ENCODE results near the gene REC8.

Gene REC8

DNA sequence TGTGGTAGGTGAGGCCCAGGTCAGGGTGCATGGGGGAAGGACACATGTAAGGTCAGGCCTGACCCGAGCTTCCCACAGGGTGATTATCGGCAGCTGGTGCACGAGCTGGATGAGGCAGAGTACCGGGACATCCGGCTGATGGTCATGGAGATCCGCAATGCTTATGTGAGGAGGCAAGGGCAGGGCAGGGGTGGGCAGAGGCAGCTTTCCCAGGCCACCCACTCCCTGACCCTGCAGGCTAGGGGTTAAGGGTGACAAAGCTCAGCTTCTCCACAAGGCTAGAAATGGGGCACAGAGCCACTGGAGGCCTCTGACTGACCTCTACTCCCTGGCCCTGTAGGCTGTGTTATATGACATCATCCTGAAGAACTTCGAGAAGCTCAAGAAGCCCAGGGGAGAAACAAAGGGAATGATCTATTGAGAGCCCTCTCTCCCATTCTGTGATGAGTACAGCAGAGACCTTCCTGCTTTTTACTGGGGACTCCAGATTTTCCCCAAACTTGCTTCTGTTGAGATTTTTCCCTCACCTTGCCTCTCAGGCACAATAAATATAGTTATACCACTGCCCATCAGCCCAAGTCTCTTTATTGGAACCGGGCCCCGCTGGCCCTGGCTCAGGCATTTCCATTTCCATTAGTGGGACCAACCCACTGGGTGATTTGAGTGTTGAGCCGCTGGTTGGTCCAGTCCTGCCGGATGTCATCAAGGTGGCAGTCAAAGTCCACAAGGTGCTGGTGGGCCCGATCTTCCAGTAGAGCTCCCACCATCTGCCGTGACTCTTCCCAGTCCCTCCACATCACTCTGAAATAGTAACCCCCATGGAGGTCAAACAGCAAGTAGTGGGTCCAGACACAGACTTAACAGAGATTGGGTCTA is 33.2 kb upstream of the REC8 start:
- DNase-seq, result no peak

DNA sequence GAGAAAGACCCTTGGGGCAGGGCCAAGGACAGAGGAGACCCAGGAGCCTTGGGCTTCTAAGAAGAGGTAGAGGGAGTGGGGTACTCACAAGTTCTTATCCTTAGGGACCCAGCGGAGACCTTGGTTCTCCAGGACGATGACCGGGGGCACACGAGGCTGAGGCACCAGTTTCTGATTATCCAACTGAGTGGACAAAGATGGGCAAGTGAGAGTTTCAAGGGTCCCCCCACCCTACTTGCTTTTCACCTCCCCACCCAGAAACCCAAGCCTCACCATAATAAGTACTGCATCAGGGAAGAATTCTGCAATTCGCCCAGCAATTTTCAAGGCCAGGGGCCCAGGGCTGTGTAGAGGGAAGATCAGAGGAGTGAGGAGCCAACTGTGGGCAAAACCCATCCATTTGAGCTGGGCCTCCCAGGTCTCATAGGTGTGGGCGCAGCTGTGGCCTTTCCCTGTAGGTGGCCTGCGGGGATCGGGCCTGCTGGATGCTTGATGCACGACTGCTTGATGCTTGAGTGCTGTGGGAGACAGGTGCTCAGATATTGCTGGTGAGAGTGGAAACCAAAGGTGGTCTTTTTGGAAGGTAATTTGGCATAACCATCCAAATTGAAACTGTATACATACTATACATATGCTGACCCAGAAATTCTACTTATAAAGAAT is 32.5 kb upstream of the REC8 start:
- no peak for DNase-seq

DNA sequence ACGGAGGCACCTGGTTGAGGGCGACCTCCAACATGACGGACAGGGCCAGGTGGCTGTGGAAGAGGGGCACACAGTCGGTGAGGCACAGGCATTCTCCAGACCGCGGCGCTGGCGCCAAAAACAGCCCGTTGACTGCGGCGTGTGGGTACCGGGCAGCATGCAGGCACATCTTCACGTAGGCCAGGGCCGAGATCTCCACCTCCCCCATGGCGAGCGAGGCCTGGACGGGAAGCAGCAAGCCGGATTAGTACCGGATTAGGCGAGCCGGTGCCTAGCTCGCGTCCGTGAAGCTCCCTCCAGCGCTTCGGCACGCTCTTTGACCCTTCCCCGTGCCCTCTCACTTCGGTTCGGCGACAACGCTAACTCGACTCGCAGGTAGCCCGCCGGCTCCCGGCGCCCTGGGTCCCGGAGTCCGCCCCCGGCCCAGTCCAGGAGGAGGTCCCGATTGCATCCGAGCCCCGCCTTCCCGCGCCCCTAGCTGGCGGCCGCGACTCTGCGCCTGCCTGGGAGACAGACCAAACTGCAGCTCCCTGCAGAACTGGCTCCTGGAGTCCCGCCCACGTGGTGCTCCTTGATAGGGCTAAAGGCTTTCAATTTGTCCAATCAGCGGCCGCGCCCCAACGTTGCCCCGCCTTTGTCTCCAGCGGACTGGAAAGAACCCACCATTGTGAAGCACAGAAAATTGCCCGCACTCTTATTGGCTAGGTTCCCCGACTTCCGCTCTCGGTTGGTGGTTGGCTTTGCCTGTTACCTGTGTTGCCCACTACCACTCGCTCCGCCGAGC is 30.6 kb upstream of the REC8 start, which contains the start of gene EMC9:
TSS of gene EMC9 (minus strand) at position 495 of the 784 bp plus-strand sequence. CDS start at position 208, 287 bp downstream.
- peak; percentile 98 for DNase-seq

DNA sequence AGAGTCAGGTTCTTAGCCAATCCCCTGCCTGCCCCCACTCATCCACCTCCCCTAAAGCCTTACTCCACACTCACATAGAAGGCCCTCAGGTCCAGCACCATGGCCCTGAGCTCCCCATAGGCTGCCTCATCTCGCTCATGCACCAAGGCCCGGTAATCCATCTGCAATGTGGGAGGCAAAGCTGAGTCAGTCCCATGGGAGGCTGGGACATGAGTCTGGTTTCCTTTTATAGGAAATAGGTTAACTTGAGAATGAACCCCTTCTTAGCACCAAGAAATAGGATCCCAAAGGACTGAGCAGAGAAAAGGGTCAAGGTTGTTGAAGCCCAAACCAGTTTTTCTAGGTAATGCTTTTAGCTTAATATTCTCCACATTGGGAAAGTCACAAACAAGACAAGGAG is 28.4 kb upstream of the REC8 start:
- DNase-seq, result no peak

DNA sequence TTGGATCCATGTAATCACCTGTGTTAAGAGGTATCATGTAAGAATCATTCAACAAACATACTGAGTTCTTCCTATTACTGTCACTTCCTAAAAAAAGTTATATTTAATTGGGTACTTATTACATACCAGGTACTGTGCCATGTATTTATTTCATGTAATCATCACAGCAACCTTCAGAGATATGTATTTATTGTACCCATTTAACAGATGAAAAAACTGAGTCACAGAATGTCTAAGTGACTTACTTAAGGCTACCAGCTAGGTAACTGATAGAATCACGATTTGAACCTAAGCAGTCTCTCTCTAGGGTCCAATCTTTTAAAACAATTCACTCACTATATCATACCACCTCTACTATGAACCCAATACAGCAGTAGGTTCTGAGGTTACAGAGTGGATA is 27.4 kb upstream of the REC8 start:
- no peak for DNase-seq

DNA sequence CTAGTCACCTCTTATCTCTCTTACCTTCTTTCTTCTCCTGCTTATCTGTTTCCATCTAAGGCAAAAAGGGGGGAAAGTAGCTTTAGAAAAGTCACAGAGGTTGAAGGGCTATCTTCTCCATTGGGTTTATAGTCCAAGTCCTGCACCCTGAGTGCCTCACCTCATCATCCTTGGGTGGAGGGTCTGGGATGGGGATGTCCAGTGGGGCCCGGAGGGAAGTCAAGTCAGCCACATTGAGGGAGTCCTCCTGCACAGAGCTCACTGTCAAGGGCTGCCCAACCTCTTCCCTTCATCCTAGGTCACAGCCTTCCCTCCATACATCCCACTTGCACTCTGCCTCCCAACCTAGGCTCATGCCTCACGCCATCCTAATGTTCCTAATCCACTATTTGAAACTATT is 26.7 kb upstream of the REC8 start:
- no peak for DNase-seq

DNA sequence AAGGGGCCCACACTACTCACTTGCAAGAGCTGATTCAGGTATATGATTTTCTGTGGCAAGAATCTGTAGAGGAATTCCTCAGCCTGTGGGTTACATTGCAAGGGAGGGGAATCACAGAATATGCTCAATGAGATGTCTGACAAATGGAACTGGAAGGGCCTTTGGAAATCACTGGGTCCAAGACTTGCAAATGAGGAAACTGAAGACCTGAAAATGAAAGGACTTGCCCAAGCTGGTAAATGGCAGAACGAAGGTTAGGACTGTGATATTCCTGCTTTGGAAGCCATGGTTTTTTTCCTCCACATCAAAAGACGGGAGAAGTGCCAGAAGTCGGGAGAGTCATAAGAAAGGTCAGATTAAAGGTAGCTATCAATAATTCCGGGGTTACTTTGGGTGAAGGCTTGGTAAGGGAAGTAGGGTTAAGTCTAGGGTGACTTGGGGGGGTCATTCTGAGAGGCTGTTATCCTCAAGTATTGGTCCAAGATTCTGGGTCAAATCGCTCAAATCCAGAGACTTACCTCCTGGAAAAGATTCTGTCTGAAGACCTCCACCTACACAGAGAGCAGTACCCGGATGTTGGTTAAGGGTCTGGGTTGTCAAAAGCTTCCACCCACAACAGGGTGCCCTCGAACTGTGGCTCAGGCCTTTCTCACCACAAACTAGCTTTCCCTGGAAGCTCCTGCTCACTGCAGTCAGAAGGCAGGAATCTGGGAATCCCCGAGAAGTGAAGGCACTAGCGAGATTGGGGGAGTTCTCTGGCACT is 26.0 kb upstream of the REC8 start:
- DNase-seq, result no peak

DNA sequence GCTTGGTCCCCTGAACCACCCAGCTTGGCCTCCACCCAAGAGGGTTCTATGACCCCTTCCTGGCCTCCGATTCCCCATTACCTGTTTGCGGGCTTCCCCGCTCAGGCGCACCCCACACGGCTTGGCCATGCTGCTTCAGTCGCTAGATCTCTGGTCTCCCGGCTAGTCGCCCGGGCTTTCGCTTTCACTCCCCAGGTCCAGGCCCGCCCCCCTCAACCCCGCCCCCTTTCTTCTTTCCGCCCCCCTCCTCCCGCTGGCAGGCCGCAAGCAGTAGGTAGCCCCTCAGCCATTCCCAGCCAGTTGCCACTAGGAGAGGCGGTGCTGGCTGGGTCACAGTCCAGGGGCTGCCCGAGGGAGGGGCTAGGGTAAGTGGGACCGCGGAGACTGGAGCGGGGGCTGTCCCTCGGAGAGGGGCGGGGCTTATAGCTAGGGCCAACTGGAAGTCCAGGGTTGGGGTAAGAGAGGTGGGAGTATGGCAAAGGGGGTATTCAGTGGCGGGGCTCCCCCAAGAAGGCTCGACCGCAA is 25.4 kb upstream of the REC8 start, which contains the start of gene PSME2:
TSS of gene PSME2 (minus strand) at position 158 of the 525 bp plus-strand sequence. CDS start at position 129, 29 bp downstream.
- peak; percentile 97 for DNase-seq

DNA sequence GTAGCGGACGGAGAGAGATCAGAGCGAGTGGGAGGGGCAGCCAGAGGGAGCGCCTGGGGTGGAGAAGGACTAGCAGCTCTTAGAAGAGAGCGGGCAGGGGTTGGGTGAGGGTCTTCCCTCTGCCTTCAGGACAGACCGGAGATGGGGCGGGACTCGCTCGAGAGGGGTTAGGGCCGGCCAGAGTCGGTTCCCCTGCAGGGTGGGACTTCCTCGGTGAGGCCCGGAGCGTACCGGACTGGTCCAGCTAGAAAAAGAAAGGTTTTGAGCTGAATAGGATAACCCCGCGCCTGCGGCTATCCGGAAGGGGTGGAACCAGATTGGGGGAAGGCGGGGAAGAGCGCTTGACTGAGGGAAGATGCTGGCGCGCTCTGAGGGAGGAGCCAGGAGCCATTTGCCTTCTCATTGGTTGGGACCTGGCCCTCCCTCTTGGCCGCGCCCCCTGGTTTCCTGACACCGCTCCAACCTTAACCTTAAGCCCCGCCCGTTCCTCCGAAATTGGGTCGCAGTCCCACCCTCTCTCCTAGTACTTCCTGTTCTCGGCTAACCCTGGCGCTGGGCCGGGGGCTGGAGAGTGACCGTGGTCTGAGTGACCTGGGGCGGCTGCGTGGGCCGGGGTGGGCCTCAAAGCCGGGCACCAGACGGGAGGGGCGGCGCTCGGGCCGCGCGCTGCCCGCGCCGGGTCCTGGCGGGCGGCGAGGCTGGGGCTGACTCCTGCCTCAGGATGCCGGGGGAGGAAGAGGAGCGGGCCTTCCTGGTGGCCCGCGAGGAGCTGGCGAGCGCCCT is 24.7 kb upstream of the REC8 start, which contains the start of gene RNF31:
TSS of gene RNF31 (plus strand) at position 521 of the 783 bp plus-strand sequence. CDS start at position 722, 201 bp downstream.
- DNase-seq, result peak; percentile 97

DNA sequence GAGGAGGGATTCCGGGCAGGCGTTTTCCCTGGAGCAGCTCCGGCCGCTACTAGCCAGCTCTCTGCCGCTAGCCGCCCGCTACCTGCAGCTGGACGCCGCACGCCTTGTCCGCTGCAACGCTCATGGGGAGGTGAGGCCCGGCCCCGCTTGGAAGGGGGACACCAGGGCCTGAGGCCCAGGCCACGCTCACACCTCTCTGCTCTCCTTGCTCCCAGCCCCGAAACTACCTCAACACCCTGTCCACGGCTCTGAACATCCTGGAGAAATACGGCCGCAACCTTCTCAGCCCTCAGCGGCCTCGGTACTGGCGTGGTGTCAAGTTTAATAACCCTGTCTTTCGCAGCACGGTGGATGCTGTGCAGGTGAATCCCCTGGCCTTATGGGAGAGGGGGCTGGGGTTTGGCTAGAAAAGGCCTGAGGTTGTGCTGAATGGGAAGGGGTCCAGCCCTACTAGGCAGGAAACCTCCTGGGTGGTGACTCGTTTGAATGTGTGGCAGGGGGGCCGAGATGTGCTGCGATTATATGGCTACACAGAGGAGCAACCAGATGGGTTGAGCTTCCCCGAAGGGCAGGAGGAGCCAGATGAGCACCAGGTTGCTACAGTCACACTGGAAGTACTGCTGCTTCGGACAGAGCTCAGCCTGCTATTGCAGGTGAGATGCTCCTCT is 24.0 kb upstream of the REC8 start:
- no peak for DNase-seq

DNA sequence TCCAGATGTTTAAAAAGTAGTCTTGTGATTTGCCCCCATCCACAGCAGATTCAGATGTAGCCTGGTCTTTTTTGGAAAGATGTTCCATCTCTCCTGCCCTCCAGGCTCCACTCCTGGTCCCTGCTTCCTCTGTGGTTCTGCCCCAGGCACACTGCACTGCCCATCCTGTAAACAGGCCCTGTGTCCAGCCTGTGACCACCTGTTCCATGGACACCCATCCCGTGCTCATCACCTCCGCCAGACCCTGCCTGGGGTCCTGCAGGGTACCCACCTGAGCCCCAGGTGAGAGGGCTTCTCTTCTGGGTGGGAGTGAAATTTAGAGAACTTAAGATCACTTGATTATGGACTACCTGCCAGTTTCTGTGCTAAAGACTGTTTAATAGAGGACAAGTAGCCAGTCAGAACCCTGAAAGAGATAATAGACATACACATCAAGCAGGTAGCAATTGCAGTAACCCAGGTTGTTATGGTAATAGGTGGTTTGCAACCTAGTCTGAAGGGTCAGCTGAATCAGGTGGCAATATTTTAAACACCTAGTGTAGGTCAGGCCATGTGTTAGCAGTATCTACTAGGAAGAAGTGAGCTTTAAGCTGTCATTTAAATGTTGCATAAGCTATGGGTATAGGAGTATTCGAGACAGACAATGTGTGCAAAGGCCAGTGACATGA is 22.4 kb upstream of the REC8 start:
- DNase-seq, result no peak

DNA sequence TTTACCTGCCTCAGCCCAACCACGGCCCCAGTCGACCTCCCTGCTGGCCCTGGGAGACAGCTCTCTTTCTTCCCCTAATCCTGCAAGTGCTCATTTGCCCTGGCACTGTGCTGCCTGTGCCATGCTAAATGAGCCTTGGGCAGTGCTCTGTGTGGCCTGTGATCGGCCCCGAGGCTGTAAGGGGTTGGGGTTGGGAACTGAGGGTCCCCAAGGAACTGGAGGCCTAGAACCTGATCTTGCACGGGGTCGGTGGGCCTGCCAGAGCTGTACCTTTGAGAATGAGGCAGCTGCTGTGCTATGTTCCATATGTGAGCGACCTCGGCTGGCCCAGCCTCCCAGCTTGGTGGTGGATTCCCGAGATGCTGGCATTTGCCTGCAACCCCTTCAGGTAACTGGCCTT is 21.8 kb upstream of the REC8 start:
- DNase-seq, result no peak

DNA sequence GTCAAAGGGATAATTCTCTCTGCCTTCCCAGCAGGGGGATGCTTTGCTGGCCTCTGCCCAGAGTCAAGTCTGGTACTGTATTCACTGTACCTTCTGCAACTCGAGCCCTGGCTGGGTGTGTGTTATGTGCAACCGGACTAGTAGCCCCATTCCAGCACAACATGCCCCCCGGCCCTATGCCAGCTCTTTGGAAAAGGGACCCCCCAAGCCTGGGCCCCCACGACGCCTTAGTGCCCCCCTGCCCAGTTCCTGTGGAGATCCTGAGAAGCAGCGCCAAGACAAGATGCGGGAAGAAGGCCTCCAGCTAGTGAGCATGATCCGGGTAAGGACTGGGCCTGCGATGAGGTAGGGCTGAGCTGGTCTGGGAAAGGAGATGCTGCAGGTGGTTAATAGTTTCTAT is 21.3 kb upstream of the REC8 start:
- no peak for DNase-seq

DNA sequence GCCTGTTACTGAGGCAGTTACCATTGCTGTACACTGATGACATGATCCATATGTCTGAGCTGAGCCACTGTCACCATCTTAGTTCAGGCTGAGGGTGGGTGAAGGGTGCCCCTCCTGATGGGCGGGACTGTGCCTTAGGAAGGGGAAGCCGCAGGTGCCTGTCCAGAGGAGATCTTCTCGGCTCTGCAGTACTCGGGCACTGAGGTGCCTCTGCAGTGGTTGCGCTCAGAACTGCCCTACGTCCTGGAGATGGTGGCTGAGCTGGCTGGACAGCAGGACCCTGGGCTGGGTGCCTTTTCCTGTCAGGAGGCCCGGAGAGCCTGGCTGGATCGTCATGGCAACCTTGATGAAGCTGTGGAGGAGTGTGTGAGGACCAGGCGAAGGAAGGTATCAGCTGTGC is 20.9 kb upstream of the REC8 start:
- no peak for DNase-seq

DNA sequence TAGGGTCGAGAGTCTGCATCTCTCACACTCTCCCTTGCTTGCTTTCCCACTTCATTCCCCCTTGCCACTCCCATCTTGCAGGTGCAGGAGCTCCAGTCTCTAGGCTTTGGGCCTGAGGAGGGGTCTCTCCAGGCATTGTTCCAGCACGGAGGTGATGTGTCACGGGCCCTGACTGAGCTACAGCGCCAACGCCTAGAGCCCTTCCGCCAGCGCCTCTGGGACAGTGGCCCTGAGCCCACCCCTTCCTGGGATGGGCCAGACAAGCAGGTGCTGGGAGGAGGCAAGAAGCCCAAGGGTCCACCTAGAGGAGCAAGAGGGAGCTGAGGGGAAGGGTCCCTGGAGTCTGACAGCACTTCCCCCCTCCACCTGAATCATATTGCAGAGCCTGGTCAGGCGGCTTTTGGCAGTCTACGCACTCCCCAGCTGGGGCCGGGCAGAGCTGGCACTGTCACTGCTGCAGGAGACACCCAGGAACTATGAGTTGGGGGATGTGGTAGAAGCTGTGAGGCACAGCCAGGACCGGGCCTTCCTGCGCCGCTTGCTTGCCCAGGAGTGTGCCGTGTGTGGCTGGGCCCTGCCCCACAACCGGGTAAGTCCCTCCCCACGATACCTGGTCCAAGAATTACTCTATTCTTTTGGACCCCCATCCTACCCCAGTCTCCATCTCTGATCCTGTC is 20.3 kb upstream of the REC8 start:
- no peak for DNase-seq

DNA sequence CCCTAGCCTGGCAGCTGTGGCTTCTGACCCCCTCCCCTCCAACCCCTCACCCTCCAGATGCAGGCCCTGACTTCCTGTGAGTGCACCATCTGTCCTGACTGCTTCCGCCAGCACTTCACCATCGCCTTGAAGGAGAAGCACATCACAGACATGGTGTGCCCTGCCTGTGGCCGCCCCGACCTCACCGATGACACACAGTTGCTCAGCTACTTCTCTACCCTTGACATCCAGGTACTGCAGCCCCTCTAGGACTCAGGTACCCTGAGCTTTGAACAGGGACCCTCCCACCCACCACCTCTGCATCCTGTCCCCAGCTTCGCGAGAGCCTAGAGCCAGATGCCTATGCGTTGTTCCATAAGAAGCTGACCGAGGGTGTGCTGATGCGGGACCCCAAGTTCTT is 16.8 kb upstream of the REC8 start:
- DNase-seq, result no peak

DNA sequence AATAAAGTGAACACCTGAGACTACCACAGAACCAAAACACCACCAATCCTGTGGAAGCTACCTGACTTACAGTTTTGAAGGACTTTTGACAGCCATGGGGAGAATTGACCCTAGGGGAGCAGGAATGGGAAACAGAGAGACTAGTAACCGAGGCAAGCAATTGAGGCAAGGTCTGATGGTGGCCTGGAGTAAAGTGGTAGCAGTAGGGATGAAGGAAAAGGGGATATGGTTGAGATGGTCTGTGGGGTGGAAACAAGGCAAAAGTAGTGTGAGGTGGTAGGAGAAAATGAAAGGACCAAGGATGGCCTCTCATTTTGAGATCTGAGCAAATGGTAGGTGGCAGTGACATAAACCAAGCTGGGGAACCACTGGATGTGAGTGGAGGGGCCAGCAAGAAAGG is 15.0 kb upstream of the REC8 start:
- DNase-seq, result no peak

DNA sequence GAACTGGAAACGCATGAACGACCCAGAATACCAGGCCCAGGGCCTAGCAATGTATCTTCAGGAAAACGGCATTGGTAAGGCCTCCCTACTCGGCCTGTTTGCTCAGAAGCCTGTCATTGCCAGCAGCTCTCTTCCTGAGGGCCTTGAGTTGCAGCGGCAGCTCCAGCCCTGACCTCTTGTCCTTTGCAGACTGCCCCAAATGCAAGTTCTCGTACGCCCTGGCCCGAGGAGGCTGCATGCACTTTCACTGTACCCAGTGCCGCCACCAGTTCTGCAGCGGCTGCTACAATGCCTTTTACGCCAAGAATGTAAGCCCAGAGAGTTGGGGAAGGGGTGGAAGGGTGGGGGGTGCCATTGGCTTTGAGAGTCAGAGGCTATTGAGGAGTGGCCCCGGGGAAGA is 14.5 kb upstream of the REC8 start:
- DNase-seq, result no peak

DNA sequence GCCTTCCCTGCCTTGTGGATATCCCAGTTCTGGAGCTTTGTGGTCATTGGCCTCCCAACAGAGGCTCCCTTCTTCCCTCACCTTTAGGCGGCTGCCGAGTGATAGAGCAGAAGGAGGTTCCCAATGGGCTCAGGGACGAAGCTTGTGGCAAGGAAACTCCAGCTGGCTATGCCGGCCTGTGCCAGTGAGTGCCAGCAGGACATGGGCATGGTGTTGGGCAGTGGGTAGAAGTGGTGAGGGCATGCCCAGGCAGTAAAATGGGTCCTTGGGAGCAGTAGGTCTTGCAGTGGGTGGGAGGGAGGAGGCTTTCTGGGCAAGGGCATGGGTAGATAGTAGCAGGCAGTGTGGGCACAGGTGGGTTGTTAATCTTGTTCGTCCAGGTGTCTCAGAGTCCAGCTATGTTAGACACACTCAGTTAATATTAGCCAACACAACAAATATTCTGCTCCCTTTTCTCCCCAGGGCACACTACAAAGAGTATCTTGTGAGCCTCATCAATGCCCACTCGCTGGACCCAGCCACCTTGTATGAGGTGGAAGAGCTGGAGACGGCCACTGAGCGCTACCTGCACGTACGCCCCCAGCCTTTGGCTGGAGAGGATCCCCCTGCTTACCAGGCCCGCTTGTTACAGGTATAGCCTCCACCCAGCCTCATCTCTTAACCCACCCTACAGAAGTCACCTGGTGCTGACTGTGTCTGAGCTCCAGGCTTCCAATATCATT is 11.9 kb upstream of the REC8 start:
- DNase-seq, result no peak

Data from GDM1 (cell line).